ENCODE results near the gene FHL1.
"Not testable (repeated sequence)": the region's sequence is repeated elsewhere in the genome, so short reads cannot be mapped to it uniquely, and the experiment has no call there.

FHL1 gene

DNA sequence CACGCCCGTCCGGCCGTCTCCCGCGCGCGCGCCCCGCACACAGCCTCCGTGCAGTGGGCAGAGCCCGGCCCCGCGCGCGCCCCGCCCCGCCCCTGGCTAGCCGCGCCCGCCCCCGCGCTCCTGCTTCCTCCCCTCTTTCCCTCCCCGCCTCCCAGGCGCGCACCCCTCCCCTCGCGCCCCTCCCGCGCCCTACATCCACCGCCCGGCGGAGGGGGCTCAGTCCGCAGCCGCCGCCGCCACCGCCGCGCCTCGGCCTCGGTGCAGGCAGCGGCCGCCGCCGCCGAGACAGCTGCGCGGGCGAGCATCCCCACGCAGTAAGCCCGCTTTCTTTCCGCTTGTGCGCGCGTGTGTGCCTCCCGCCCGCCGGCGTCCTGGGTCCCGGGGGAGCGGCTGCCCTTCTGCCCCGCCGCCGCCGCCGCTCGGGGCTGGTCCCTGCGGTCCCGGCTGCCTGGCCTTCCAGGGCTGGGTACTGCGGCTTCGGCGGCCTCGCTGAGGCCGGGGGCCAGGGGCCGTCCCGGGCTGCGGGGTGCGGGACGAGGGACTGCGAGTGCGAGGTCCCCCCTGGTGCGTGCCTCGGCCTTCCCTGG, at the start of gene FHL1:
FHL1 (plus strand) TSS at position 219 of the 587 bp plus-strand sequence.
- peak within 1 kb of the TSS; percentile 46 for H3K9ac ChIP-seq (ENCODE audit: insufficient read length)
- peak within 1 kb of the TSS; percentile 77 for H3K4me3 ChIP-seq
- TF ChIP-seq EZH2 (IDR thresholded peaks at IDR 0.05) = no peak
- no peak for TF ChIP-seq POLR2AphosphoS5 (IDR thresholded peaks at IDR 0.05; ENCODE audit: borderline replicate concordance, low read depth, low read length)
- TF ChIP-seq FOXP2 (optimal IDR thresholded peaks at IDR 0.05; ENCODE audit: control extremely low read depth, extremely low read length, insufficient read depth) = no peak
- H3K9me3 ChIP-seq (ENCODE audit: low read depth, low read length) = no peaks in the 10 kb centered on the region
- DNase-seq (ENCODE audit: low read depth, low spot score) = no peak
- no peak within 1 kb of the TSS for H3K27ac ChIP-seq
- no peaks in the 10 kb centered on the region for H3K36me3 ChIP-seq (ENCODE audit: insufficient read depth, low read length)

DNA sequence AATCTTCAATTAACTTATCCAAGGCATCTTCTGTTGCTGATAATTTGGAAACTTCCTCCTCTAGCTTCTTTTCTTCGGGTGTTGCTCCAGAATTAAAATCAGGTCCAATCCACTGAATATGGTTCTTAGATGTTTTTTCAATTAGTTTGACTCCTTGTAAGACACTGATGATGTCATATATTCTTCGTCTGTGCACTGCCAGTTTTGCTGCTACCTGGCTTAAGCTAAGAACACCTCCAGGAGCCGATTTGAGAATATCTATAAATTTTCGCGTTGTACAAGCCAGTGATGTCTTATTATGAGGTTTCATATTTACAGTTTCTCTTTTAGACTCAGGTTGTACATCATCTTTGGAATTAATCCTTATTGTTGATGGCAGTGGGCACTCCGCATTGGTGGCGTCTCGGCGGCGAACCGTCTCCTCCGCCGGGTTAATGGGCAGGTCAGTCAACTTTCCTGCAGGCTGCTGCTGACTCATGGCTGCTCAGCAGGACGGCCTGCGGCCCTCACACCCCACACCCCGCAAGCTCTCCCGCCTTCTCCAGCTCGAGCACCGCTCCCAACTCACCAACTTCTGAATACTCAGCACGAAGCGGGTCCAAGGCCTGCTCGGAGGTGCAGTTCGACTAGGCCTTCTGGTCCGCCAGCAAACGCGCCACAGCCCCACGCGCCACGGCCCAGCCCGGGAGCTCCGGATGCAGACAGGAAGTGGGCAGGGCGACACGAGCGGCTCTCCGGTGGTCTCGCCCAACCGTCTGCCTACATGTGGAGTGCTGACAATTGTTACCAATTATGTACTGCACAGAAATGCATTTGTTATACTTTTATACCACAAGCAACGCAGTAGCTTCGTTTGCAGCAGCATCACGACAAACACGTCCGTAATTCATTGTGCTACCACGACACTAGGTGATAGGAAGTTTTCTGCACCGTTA, 49.2 kb upstream of the FHL1 start:
- DNase-seq (ENCODE audit: low read depth, low spot score) = no peak
- Histone ChIP-seq H3K9me3 (ENCODE audit: low read depth, low read length) (no peaks in the 10 kb centered on the region), H3K9ac (ENCODE audit: insufficient read length) (no peak overlapping the region), H3K4me3 (no peak overlapping the region), H3K27ac (no peak overlapping the region), H3K36me3 (ENCODE audit: insufficient read depth, low read length) (no peaks in the 10 kb centered on the region)
- no peak for TF ChIP-seq EZH2 (IDR thresholded peaks at IDR 0.05)
- no peak for TF ChIP-seq POLR2AphosphoS5 (IDR thresholded peaks at IDR 0.05; ENCODE audit: borderline replicate concordance, low read depth, low read length)
- no peak for TF ChIP-seq FOXP2 (optimal IDR thresholded peaks at IDR 0.05; ENCODE audit: control extremely low read depth, extremely low read length, insufficient read depth)

- H3K9me3 ChIP-seq (ENCODE audit: low read depth, low read length) = no peaks in the 10 kb centered on the region
These were observed 42.4 kb upstream of the FHL1 start for GRCh38 chrX:136104936-136105335.

GRCh38 chrX:136106920-136107528, 40.3 kb upstream of the FHL1 start:
- no peak for DNase-seq (ENCODE audit: low read depth, low spot score)
- Histone ChIP-seq H3K36me3 (ENCODE audit: insufficient read depth, low read length) (no peaks in the 10 kb centered on the region), H3K9ac (ENCODE audit: insufficient read length) (no peak overlapping the region), H3K9me3 (ENCODE audit: low read depth, low read length) (no peaks in the 10 kb centered on the region), H3K27ac (no peak overlapping the region), H3K4me3 (no peak overlapping the region)
- no peak for TF ChIP-seq EZH2 (IDR thresholded peaks at IDR 0.05)

More at GRCh38 chrX:136104936-136105335, 42.4 kb upstream of the FHL1 start:
- Histone ChIP-seq H3K36me3 (ENCODE audit: insufficient read depth, low read length) (no peaks in the 10 kb centered on the region), H3K4me3 (no peak overlapping the region), H3K27ac (no peak overlapping the region), H3K9ac (ENCODE audit: insufficient read length) (no peak overlapping the region)
- TF ChIP-seq EZH2 (IDR thresholded peaks at IDR 0.05) (no peak), POLR2AphosphoS5 (IDR thresholded peaks at IDR 0.05; ENCODE audit: borderline replicate concordance, low read depth, low read length) (no peak), FOXP2 (optimal IDR thresholded peaks at IDR 0.05; ENCODE audit: control extremely low read depth, extremely low read length, insufficient read depth) (no peak)
- DNase-seq (ENCODE audit: low read depth, low spot score) = no peak

GRCh38 chrX:136108905-136109304, 38.4 kb upstream of the FHL1 start:
- not testable (repeated sequence) for H3K9me3 ChIP-seq (ENCODE audit: low read depth, low read length); H3K27ac ChIP-seq; H3K4me3 ChIP-seq; H3K36me3 ChIP-seq (ENCODE audit: insufficient read depth, low read length); H3K9ac ChIP-seq (ENCODE audit: insufficient read length); DNase-seq (ENCODE audit: low read depth, low spot score)

- no peak overlapping the region for H3K4me3 ChIP-seq
- TF ChIP-seq FOXP2 (optimal IDR thresholded peaks at IDR 0.05; ENCODE audit: control extremely low read depth, extremely low read length, insufficient read depth) (no peak), EZH2 (IDR thresholded peaks at IDR 0.05) (no peak), POLR2AphosphoS5 (IDR thresholded peaks at IDR 0.05; ENCODE audit: borderline replicate concordance, low read depth, low read length) (no peak)
- DNase-seq (ENCODE audit: low read depth, low spot score) = no peak
- H3K9me3 ChIP-seq (ENCODE audit: low read depth, low read length) = no peaks in the 10 kb centered on the region
- no peaks in the 10 kb centered on the region for H3K36me3 ChIP-seq (ENCODE audit: insufficient read depth, low read length)
- no peak overlapping the region for H3K9ac ChIP-seq (ENCODE audit: insufficient read length)
- no peak overlapping the region for H3K27ac ChIP-seq
These were observed 35.0 kb upstream of the FHL1 start for GRCh38 chrX:136112286-136112685.

GRCh38 chrX:136112778-136113177, 34.6 kb upstream of the FHL1 start:
- H3K27ac ChIP-seq = no peak overlapping the region
- no peak for TF ChIP-seq FOXP2 (optimal IDR thresholded peaks at IDR 0.05; ENCODE audit: control extremely low read depth, extremely low read length, insufficient read depth)
- no peak for TF ChIP-seq EZH2 (IDR thresholded peaks at IDR 0.05)
- TF ChIP-seq POLR2AphosphoS5 (IDR thresholded peaks at IDR 0.05; ENCODE audit: borderline replicate concordance, low read depth, low read length) = no peak
- no peak overlapping the region for H3K4me3 ChIP-seq
- H3K9me3 ChIP-seq (ENCODE audit: low read depth, low read length) = no peaks in the 10 kb centered on the region
- no peak for DNase-seq (ENCODE audit: low read depth, low spot score)
- H3K9ac ChIP-seq (ENCODE audit: insufficient read length) = no peak overlapping the region
- no peaks in the 10 kb centered on the region for H3K36me3 ChIP-seq (ENCODE audit: insufficient read depth, low read length)

GRCh38 chrX:136115126-136115903, 32.0 kb upstream of the FHL1 start:
- Histone ChIP-seq H3K9ac (ENCODE audit: insufficient read length) (no peak overlapping the region), H3K36me3 (ENCODE audit: insufficient read depth, low read length) (no peaks in the 10 kb centered on the region), H3K9me3 (ENCODE audit: low read depth, low read length) (no peaks in the 10 kb centered on the region), H3K27ac (no peak overlapping the region), H3K4me3 (no peak overlapping the region)
- no peak for TF ChIP-seq FOXP2 (optimal IDR thresholded peaks at IDR 0.05; ENCODE audit: control extremely low read depth, extremely low read length, insufficient read depth)
- TF ChIP-seq EZH2 (IDR thresholded peaks at IDR 0.05) = no peak
- TF ChIP-seq POLR2AphosphoS5 (IDR thresholded peaks at IDR 0.05; ENCODE audit: borderline replicate concordance, low read depth, low read length) = no peak
- no peak for DNase-seq (ENCODE audit: low read depth, low spot score)
